GM20000 (cell line): ENCODE measurements around the gene ASXL1.
A peak's percentile ranks its signal among the peaks of the same experiment; 100 is the strongest.

Experiments used
- DNase-seq: peaks from one replicate; pipeline ENCODE4 v3.0.0; 2012; ENCODE audit warnings: low spot score
- CTCF ChIP-seq: IDR thresholded peaks from 2 replicates; pipeline ENCODE4 v1.5.1; 2012; ENCODE audit warnings: mild to moderate bottlenecking, control low read depth; ENCODE audit errors: extremely low read depth, missing control alignments

The ASXL1 gene

GRCh38 chr20:32358883-32359632, 927 bp downstream of the ASXL1 start:
- peak; percentile 82 for DNase-seq

GRCh38 chr20:32359633-32360332, 1.7 kb downstream of the ASXL1 start:
- no peak for DNase-seq
- TF ChIP-seq CTCF = no peak

More at GRCh38 chr20:32358883-32359632, 927 bp downstream of the ASXL1 start:
- no peak for TF ChIP-seq CTCF

- TF ChIP-seq CTCF = no peak
- no peak for DNase-seq
Measured at GRCh38 chr20:32360333-32360634, 2.2 kb downstream of the ASXL1 start.

- TF ChIP-seq CTCF = no peak
- no peak for DNase-seq
Measured at GRCh38 chr20:32362901-32363364, 4.8 kb downstream of the ASXL1 start.

GRCh38 chr20:32363492-32363891, 5.4 kb downstream of the ASXL1 start:
- no peak for DNase-seq
- TF ChIP-seq CTCF = no peak

- no peak for DNase-seq
- no peak for TF ChIP-seq CTCF
Measured at GRCh38 chr20:32364554-32365208, 6.5 kb downstream of the ASXL1 start.

GRCh38 chr20:32365564-32365963, 7.4 kb downstream of the ASXL1 start:
- TF ChIP-seq CTCF = no peak
- DNase-seq = no peak
